Smooth muscle cell (in vitro differentiated cells): Measurements from ENCODE around the gene LCOR. TPM values are rescaled to one million over a fixed set of nuclear protein-coding genes. Genes with fewer than 3 reads are reported as not detected.

Source experiments
- DNase-seq: peaks from one replicate; lab custom pipeline; 2025; ENCODE audit not compliant: unreplicated experiment; lab: John Stamatoyannopoulos, UW
- H2AFZ ChIP-seq: fragments of 200-600 bp; sonication (generic); 2 replicates; pipeline ENCODE4 v1.6.0; 2016; ENCODE audit warnings: antibody characterized with exemption, low read depth, mild to moderate bottlenecking
- H3F3A ChIP-seq: fragments of 200-600 bp; sonication (generic); 2 replicates; pipeline ENCODE4 v1.6.0; 2017; ENCODE audit warnings: antibody characterized with exemption, low read depth
- H3K27ac ChIP-seq: fragments of 200-600 bp; sonication (generic); 2 replicates; pipeline ENCODE4 v1.5.1; 2016; ENCODE audit warnings: low read depth, mild to moderate bottlenecking
- H3K27me3 ChIP-seq: fragments of 200-600 bp; sonication (generic); 2 replicates; pipeline ENCODE4 v1.6.1; 2016; ENCODE audit warnings: low read depth, mild to moderate bottlenecking
- H3K36me3 ChIP-seq: fragments of 200-600 bp; sonication (generic); 2 replicates; pipeline ENCODE4 v1.5.1; 2016; ENCODE audit warnings: low read depth
- H3K4me1 ChIP-seq: fragments of 200-600 bp; sonication (generic); 2 replicates; pipeline ENCODE4 v1.5.1; 2016; ENCODE audit warnings: low read depth
- H3K4me2 ChIP-seq: fragments of 200-600 bp; sonication (generic); 2 replicates; pipeline ENCODE4 v1.6.0; 2016; ENCODE audit warnings: mild to moderate bottlenecking
- H3K4me3 ChIP-seq: fragments of 200-600 bp; sonication (generic); 2 replicates; pipeline ENCODE4 v1.5.1; 2016; ENCODE audit warnings: mild to moderate bottlenecking
- H3K79me2 ChIP-seq: fragments of 200-600 bp; sonication (generic); 2 replicates; pipeline ENCODE4 v1.6.0; 2016; ENCODE audit warnings: low read depth, mild to moderate bottlenecking
- H3K9ac ChIP-seq: fragments of 200-600 bp; sonication (generic); 2 replicates; pipeline ENCODE4 v1.6.0; 2016; ENCODE audit warnings: low read depth
- H3K9me3 ChIP-seq: fragments of 200-600 bp; sonication (generic); replicated peaks from 2 replicates; pipeline ENCODE4 v1.5.1; 2016; ENCODE audit warnings: low read depth
- H4K20me1 ChIP-seq: fragments of 200-600 bp; sonication (generic); 2 replicates; pipeline ENCODE4 v1.6.0; 2016; ENCODE audit warnings: low read depth
- CTCF ChIP-seq: fragments of 200-600 bp; sonication (generic); IDR thresholded peaks from 2 replicates; pipeline ENCODE4 v1.5.1; 2017; ENCODE audit warnings: borderline replicate concordance, mild to moderate bottlenecking, antibody characterized with exemption; ENCODE audit not compliant: insufficient read depth, poor library complexity, severe bottlenecking
- WGBS: methylation state at CpG from one replicate; pipeline ENCODE4 v1.1.7; 2016; ENCODE audit warnings: low lambda C conversion rate; 5-methylcytosine and 5-hydroxymethylcytosine counted together
- polyA plus RNA-seq: library from polyadenylated mRNA; unstranded; fragments of >200 nt; fragmentation: Nextera tagmentation; extraction: Ambion mirVana; gene quantifications from 2 replicates; pipeline ENCODE4 v1.2.1, GENCODE V29; 2016
- total RNA-seq: library from RNA; depleted of rRNA; stranded (reverse); fragments of >200 nt; gene quantifications from 2 replicates; pipeline ENCODE4 v1.2.3, GENCODE V29; 2014

The LCOR gene
- total and polyA plus RNA-seq, 2 experiments from 2014 or later, result 10.6 to 27.8 TPM

DNA sequence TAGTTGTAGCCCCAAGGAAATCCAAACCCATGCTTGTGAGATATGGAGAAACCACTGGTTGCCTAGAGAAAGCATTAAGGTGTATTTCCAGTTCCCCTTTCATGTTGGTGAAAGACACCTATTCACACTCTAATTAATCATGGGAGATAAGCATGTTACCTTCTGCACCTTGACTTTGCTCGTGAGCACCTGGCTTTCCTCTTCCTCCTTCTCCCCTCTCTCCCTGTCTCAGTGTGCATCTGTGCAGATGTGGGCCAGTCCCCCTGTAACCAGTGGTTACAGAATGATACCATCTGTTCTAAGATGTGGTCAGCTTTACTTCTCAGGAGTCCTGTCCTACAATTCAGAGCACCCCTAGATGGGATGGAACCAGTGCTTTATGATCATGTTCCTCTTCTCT is 160.6 kb downstream of the LCOR start:
- WGBS, result 94% methylated on average over 1 of the region's 1 CpG
- H3K79me2 ChIP-seq, result no peaks in the 10 kb centered on the region

DNA sequence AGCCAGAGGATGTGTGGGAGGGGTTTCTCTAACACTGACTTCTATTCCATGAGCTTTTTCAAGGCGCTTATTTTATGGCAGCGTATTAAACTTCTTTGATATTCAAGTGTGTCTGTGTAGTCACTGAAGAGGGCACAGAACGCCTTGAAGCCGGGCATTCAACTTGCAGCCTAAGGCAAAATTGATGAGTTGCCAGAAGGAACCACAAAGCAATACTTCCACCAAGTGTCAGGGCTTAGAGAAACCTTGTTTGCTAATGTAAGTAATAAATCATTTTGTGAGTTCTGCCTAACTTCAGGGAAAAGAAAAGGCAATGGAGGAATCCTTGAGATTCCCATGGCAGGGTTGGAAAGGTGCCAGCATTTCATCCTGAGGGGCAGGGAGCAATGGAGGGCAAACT is 163.8 kb downstream of the LCOR start:
- no peak for TF ChIP-seq CTCF
- Histone ChIP-seq H3K4me3 (no peak overlapping the region), H3K27ac (no peak overlapping the region), H3K9ac (no peak overlapping the region), H3K79me2 (no peaks in the 10 kb centered on the region), H3K27me3 (no peaks in the 10 kb centered on the region), H3K9me3 (no peaks in the 10 kb centered on the region), H3K4me2 (no peak overlapping the region), H3F3A (no peaks in the 10 kb centered on the region), H4K20me1 (no peaks in the 10 kb centered on the region), H3K4me1 (no peaks in the 10 kb centered on the region), H2AFZ (no peak overlapping the region), H3K36me3 (no peaks in the 10 kb centered on the region)
- WGBS, result 94% methylated on average over 4 of the region's 4 CpGs
- no peak for DNase-seq

More for the DNA sequence above, 160.6 kb downstream of the LCOR start:
- no peak overlapping the region for H2AFZ ChIP-seq
- no peak overlapping the region for H3K4me3 ChIP-seq
- no peaks in the 10 kb centered on the region for H4K20me1 ChIP-seq
- no peak overlapping the region for H3K4me2 ChIP-seq
- H3K9me3 ChIP-seq, result no peaks in the 10 kb centered on the region
- no peaks in the 10 kb centered on the region for H3K36me3 ChIP-seq
- no peak overlapping the region for H3K9ac ChIP-seq
- H3K4me1 ChIP-seq, result no peaks in the 10 kb centered on the region
- H3K27ac ChIP-seq, result no peak overlapping the region
- DNase-seq, result no peak
- TF ChIP-seq CTCF, result no peak
- peaks cover 5% of the 10 kb centered on the region for H3F3A ChIP-seq
- no peaks in the 10 kb centered on the region for H3K27me3 ChIP-seq

- Histone ChIP-seq H4K20me1 (no peaks in the 10 kb centered on the region), H3K9ac (no peak overlapping the region), H3K36me3 (no peaks in the 10 kb centered on the region), H3K27me3 (no peaks in the 10 kb centered on the region), H3K9me3 (no peaks in the 10 kb centered on the region), H3K27ac (no peak overlapping the region), H3K4me1 (no peaks in the 10 kb centered on the region), H3K4me2 (no peak overlapping the region), H3F3A (no peaks in the 10 kb centered on the region), H3K79me2 (no peaks in the 10 kb centered on the region), H3K4me3 (no peak overlapping the region), H2AFZ (no peak overlapping the region)
- DNase-seq, result no peak
- TF ChIP-seq CTCF, result no peak
- 96% methylated on average over 6 of the region's 6 CpGs for WGBS
Measured at GRCh38 chr10:96996275-96996965, 164.3 kb downstream of the LCOR start.

- H2AFZ ChIP-seq, result no peak overlapping the region
Measured at GRCh38 chr10:96998329-96998888, 166.3 kb downstream of the LCOR start.

More at GRCh38 chr10:96998329-96998888, 166.3 kb downstream of the LCOR start:
- no peak overlapping the region for H3K4me2 ChIP-seq
- no peaks in the 10 kb centered on the region for H3K27me3 ChIP-seq
- no peaks in the 10 kb centered on the region for H3K9me3 ChIP-seq
- WGBS, result 86% methylated on average over 14 of the region's 14 CpGs
- H3K79me2 ChIP-seq, result no peaks in the 10 kb centered on the region
- no peak overlapping the region for H3K4me3 ChIP-seq
- no peaks in the 10 kb centered on the region for H3K4me1 ChIP-seq
- DNase-seq, result no peak
- H3K27ac ChIP-seq, result no peak overlapping the region
- H3F3A ChIP-seq, result no peaks in the 10 kb centered on the region
- no peaks in the 10 kb centered on the region for H4K20me1 ChIP-seq
- H3K9ac ChIP-seq, result no peak overlapping the region
- no peak for TF ChIP-seq CTCF
- H3K36me3 ChIP-seq, result no peaks in the 10 kb centered on the region
